Measurements from ENCODE around the gene SLC38A2.

SLC38A2 gene

DNA sequence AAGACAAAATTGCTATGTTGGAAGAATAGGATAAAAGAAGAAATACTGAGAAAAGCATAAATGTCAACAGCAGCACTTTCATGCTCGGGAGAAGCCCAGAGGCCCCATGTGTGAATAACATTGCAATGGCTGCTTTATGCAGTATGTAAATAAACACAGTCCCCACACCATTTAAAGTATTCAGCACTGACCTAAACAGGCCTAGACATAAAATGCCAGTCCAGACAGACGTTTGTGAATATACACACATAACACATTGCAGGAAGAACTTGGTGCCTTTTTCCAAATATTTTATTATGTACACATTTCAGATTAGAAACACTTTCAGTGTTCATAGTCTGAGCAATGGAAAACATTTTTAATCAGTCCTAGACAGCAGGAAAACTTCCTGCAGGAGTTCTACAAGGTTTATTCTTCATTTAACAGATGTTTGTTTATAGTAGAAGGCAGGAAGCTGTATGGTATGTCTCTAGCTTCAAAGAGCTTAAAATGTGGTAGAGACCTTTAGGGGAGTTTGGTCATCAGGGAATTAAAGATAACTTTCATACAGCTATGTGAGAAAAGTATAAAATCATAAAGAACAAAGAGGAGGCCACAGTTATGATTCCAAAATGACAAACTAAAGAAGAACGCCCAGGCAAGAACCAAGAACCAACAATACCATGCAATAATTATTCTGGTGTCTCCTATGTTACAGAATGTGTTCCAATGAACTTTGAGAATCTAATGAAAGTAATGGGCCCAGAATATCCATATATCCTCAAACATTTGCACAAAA is 30.6 kb upstream of the SLC38A2 start:
- Histone ChIP-seq H3K4me2 (ENCODE audit: low read depth, low read length) (peak overlapping the region; percentile 26), H3K9ac (ENCODE audit: low read length) (no peak overlapping the region)

DNA sequence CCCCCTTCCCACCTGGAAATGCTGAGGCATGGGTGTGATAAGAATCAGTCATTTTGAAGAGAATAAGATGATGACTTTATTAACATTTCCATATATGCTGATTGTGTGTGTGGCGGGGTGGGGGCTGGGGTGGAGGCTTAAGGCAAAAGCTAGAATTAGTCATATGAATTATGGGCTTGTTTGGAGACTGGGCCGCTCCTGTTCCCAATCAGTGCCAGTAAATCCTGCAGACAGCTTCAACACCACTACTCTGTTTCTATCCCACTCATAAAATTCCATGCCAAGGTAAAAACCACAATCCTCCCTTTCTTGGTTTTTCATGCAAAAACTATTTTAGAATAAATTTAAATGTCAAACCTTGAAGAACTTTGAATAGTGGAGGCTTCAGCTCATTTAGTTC is 29.9 kb upstream of the SLC38A2 start:
- TF ChIP-seq, protein P1, sequence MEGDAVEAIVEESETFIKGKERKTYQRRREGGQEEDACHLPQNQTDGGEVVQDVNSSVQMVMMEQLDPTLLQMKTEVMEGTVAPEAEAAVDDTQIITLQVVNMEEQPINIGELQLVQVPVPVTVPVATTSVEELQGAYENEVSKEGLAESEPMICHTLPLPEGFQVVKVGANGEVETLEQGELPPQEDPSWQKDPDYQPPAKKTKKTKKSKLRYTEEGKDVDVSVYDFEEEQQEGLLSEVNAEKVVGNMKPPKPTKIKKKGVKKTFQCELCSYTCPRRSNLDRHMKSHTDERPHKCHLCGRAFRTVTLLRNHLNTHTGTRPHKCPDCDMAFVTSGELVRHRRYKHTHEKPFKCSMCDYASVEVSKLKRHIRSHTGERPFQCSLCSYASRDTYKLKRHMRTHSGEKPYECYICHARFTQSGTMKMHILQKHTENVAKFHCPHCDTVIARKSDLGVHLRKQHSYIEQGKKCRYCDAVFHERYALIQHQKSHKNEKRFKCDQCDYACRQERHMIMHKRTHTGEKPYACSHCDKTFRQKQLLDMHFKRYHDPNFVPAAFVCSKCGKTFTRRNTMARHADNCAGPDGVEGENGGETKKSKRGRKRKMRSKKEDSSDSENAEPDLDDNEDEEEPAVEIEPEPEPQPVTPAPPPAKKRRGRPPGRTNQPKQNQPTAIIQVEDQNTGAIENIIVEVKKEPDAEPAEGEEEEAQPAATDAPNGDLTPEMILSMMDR (IDR thresholded peaks at IDR 0.05; ENCODE audit: low read length), result no peak
- TF ChIP-seq EZH2 (optimal IDR thresholded peaks at IDR 0.05; ENCODE audit: low read depth, low read length), result no peak
- TF ChIP-seq EZH2phosphoT487 (IDR thresholded peaks at IDR 0.05; ENCODE audit: low read length), result no peak
- Histone ChIP-seq H3K27me3 (replicated peaks; ENCODE audit: insufficient read depth, low read length) (no peaks in the 10 kb centered on the region), H3K79me2 (ENCODE audit: low read length) (no peaks in the 10 kb centered on the region), H3K9me3 (replicated peaks; ENCODE audit: insufficient read depth, low read length) (no peaks in the 10 kb centered on the region), H3K9ac (ENCODE audit: low read length) (no peak overlapping the region), H3K27ac (ENCODE audit: low read length) (no peak overlapping the region), H4K20me1 (ENCODE audit: insufficient read depth, low read length) (no peaks in the 10 kb centered on the region), H3K9me2 (replicated peaks; ENCODE audit: insufficient read depth, low read length) (no peaks in the 10 kb centered on the region), H3K36me3 (replicated peaks; ENCODE audit: insufficient read depth, low read length) (no peaks in the 10 kb centered on the region), H2AFZ (ENCODE audit: low read length) (no peak overlapping the region), H3F3A (ENCODE audit: insufficient read depth, low read length) (peaks cover 15% of the 10 kb centered on the region; the same call in 1 of the 2 replicates), H3K4me2 (ENCODE audit: low read depth, low read length) (no peak overlapping the region), H3K4me3 (ENCODE audit: low read length) (no peak overlapping the region), H3K4me1 (ENCODE audit: low read length) (peaks cover 30% of the 10 kb centered on the region)
- no peak for DNase-seq

More for the DNA sequence above, 30.6 kb upstream of the SLC38A2 start:
- Histone ChIP-seq H4K20me1 (ENCODE audit: insufficient read depth, low read length) (no peaks in the 10 kb centered on the region), H3K27me3 (replicated peaks; ENCODE audit: insufficient read depth, low read length) (no peaks in the 10 kb centered on the region), H3F3A (ENCODE audit: insufficient read depth, low read length) (peaks cover 15% of the 10 kb centered on the region; the same call in 1 of the 2 replicates), H3K36me3 (replicated peaks; ENCODE audit: insufficient read depth, low read length) (no peaks in the 10 kb centered on the region), H3K4me1 (ENCODE audit: low read length) (peaks cover 30% of the 10 kb centered on the region), H3K4me3 (ENCODE audit: low read length) (no peak overlapping the region), H3K79me2 (ENCODE audit: low read length) (no peaks in the 10 kb centered on the region), H3K9me3 (replicated peaks; ENCODE audit: insufficient read depth, low read length) (no peaks in the 10 kb centered on the region), H3K9me2 (replicated peaks; ENCODE audit: insufficient read depth, low read length) (no peaks in the 10 kb centered on the region), H3K27ac (ENCODE audit: low read length) (peak overlapping the region; percentile 40; the same call in 1 of the 2 replicates), H2AFZ (ENCODE audit: low read length) (no peak overlapping the region)
- DNase-seq, result no peak
- TF ChIP-seq, protein P1 (IDR thresholded peaks at IDR 0.05; ENCODE audit: low read length), result no peak
- TF ChIP-seq EZH2 (optimal IDR thresholded peaks at IDR 0.05; ENCODE audit: low read depth, low read length) (no peak), EZH2phosphoT487 (IDR thresholded peaks at IDR 0.05; ENCODE audit: low read length) (no peak)

DNA sequence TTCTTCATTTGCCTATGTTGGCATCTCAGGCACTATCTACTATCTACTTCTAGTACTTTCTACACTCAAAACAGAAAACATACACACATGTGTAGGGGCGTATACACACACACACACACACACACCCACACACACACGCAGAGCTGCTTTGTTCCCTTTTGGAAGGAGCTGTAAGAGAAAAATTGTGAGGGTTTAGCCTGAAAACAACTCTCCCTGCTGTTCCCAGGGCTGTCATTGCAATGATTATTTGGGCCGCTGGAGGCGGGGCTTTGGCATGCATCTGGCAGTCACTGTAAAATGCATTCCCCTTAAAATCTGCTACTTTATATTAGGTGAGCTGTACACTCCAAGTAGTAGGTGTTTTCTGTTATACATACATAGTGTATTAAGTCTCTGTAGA is 29.1 kb upstream of the SLC38A2 start:
- Histone ChIP-seq H3K9me2 (replicated peaks; ENCODE audit: insufficient read depth, low read length) (no peaks in the 10 kb centered on the region), H3K4me3 (ENCODE audit: low read length) (no peak overlapping the region), H3K4me1 (ENCODE audit: low read length) (peaks cover 30% of the 10 kb centered on the region), H4K20me1 (ENCODE audit: insufficient read depth, low read length) (no peaks in the 10 kb centered on the region), H3K4me2 (ENCODE audit: low read depth, low read length) (no peak overlapping the region), H3K36me3 (replicated peaks; ENCODE audit: insufficient read depth, low read length) (no peaks in the 10 kb centered on the region), H3K79me2 (ENCODE audit: low read length) (no peaks in the 10 kb centered on the region), H3K27me3 (replicated peaks; ENCODE audit: insufficient read depth, low read length) (no peaks in the 10 kb centered on the region), H3K9ac (ENCODE audit: low read length) (no peak overlapping the region), H2AFZ (ENCODE audit: low read length) (no peak overlapping the region), H3K27ac (ENCODE audit: low read length) (no peak overlapping the region), H3F3A (ENCODE audit: insufficient read depth, low read length) (peaks cover 15% of the 10 kb centered on the region; the same call in 1 of the 2 replicates), H3K9me3 (replicated peaks; ENCODE audit: insufficient read depth, low read length) (no peaks in the 10 kb centered on the region)
- no peak for DNase-seq
- TF ChIP-seq EZH2phosphoT487 (IDR thresholded peaks at IDR 0.05; ENCODE audit: low read length), result no peak
- TF ChIP-seq, protein P1 (IDR thresholded peaks at IDR 0.05; ENCODE audit: low read length), result no peak
- no peak for TF ChIP-seq EZH2 (optimal IDR thresholded peaks at IDR 0.05; ENCODE audit: low read depth, low read length)
